Measurements from ENCODE around the gene ATP12A.

ATP12A gene

DNA sequence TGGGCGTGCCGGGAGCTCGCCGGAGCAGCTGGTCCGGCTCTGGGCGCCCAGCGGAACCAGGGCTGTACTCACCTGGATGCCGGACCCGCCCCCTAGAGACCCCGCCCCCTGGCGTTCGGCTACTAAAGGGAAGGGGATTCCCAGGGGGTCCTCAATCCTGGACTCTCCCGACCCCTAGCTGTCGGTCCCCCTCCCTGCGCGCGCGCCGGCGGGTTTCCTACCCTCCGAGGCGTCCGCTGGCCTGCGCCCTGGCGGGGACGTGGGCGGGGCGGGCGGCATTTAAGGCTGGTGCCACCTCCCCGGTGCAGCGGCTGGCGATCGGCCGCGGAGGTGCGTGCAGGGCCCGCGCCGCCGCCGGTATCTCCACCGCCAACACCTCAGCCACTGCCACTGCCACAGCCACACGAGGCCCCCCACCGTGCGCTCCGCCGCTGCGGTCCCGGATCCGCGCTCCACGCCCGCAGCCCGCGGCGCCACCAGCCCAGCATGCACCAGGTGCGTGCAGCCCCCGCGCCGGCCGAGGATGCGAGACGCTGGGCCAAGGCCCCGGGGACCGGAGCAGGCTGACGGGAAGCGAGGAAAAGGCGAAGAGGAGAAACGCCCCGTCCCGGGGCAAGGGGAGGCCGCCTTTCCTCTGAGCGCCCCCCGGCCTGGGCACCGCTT is at the start of gene ATP12A:
Gene ATP12A, plus strand, starts transcription at position 151 of the 663 bp plus-strand sequence. Its CDS starts 336 bp downstream, at position 487.
- DNase-seq: no peak

DNA sequence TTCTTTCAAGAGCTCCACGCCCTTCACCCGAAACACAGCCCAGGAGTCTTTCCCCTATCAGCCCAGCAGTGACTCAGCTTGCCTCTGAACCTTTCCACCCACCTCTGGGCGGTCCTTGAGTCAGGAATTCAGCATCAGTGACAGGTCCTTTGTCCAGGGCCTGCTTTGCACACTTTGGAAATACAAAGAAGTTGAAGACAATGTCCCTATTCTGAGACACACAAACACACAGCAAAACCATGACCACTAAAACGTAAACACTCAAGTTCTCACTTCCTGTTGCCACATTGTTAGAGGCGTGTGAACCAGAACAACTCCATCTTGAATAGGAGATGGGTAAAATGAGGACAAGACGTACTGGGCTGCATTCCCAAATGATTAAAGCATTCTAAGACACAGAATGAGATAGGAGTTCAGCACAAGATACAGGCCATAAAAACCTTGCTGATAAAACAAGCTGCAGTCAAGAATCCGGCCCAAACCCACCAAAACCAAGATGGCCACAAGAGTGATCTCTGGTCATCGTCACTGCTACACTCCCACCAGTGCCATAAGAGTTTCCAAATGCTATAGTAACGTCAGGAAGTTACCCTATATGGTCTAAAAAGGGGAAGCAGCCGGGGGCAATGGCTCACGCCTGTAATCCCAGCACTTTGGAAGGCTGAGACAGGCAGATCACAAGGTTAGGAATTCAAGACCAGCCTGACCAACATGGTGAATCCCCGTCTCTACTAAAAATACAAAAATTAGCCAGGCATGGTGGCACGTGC is 49.2 kb upstream of the ATP12A start:
- DNase-seq: no peak

DNA sequence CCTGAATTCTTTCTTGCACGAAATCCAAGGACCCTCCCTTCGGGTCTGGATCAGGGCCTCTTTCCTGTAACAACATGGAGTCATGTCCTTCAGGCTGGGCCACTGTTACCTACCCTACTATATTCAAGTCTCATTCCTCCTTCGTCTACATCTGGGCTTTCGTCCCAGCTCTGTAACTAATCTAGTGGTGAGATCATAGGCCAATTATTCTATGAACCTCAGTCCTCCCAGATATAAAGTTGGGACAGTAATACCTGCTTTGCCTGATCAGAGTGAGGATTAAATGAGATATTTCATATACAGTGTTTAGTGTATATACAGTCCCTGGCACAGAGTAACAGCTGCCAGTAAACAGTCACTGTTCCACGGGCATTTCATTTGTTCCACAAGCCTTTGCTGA is 48.3 kb upstream of the ATP12A start:
- DNase-seq: no peak

GRCh38 chr13:24632382-24633121 is 47.7 kb upstream of the ATP12A start:
- no peak for DNase-seq

GRCh38 chr13:24636776-24637175 is 43.4 kb upstream of the ATP12A start:
- no peak for DNase-seq

DNA sequence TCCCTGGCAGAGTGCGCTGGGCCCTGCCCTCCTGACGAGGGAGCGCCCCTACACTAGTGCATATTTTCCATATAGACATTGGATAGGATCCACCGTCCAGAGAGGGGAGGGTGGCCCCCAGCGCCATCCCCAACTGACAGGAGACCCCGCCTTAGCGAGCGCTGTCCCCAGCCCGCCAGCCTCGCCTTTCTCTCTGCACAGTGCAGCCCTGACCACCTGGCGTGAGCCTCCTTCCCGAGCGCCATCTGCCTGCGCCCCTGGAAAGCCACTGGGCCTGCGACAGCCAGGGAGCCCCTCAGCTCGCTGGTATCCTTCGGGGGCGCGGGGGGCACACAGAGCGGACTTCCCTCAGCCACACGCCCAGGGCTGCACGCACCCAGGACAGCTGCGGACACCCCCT is 42.1 kb upstream of the ATP12A start:
- DNase-seq: no peak

DNA sequence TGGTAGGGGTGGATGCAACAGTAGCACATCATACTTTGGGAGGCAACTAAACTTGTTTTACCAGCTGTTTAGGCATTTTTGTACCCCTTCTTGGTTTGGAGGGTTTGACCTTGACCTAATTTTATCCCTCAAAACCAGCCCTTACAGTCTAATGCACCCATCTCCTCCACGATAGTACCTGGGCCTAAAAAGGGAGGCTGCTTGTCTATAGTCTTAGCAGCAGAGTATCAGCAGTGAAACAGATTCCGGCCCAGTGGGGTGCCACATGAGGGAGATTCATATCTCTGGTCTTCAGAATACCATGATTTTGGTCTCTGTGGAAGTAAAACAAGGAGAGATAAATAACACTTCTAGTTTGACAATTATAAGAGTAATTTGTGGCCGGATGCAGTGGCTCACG is 39.5 kb upstream of the ATP12A start:
- DNase-seq: no peak

DNA sequence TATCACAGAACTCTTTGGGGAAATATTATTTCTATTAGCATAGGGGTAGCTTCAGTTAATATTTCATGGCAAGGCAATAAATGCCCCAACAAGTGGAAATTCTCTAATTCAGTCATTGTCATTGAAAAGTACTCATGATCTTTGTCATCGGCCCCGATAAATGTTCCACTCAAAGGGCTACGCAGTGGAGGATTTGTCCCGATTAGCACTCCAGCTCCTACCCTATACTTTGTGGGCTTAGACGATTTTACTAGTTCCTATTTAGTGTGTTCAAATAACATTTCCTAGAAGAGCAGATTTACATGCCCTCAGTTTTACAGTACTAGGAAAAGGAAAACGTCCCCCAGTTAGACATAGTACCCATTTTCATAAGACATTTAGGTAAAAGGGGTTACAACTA is 38.0 kb upstream of the ATP12A start:
- no peak for DNase-seq

GRCh38 chr13:24644036-24644435 is 36.2 kb upstream of the ATP12A start:
- no peak for DNase-seq

DNA sequence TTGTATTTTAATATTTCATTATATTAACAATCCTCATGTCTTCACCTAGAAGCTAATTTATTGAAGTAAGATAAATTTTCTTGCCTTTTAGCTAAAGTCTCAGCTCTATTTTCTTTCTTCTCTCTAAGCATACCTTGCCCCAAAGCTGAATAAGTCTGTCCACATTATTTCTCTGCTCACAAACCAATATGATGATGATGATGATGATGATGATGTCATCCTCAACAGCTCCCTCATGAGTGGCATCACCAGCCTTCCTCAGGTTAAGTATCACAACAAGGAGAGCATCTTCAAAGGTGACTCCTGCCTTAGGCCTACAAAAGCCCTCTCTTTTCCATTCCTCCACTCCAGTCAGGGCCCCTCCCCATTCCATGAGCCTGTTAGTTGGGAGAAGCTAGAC is 31.9 kb upstream of the ATP12A start:
- no peak for DNase-seq

GRCh38 chr13:24648983-24649687 is 31.1 kb upstream of the ATP12A start:
- no peak for DNase-seq

- no peak for DNase-seq
Observed at GRCh38 chr13:24649688-24650043, 30.5 kb upstream of the ATP12A start.

GRCh38 chr13:24650161-24650560 is 30.0 kb upstream of the ATP12A start:
- DNase-seq: no peak

GRCh38 chr13:24651718-24652345 is 28.4 kb upstream of the ATP12A start:
- no peak for DNase-seq

DNA sequence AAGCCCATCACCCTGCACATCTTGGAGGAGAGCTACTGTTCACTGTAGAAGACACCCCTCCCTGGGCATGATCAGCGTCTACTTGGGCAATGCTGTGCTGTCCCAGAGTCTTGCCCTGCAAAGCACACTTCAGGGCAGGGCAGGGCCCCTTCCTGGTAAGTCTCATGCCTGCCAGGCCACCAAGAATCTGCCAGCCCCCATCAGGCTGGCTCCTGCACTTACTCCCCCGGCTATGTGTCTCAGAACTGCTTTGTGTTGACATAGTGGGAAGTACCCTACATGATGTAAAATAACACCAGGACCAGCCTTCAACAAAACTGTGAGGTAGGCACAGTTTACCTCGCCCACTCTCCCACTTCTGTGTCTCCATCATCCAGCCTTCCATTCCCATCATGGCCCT is 27.8 kb upstream of the ATP12A start:
- no peak for DNase-seq

DNA sequence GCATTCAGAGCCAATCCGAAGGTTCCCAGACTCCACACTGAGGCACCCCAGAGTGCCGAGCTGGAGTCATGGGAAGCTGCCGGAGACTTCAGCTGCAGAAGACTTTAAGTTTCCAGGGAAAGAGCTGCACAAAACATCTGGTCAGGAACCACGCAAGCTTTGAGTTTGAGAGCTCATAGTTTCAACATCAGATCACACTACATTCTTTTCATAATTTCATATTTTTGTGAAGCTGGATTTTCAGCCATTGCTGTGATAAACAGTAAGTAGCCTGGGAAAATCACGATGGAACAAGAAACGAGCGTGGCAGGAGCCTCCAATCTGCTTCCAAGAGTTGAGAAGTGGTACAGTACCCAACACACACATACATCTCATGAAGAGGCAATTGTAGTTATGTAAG is 25.5 kb upstream of the ATP12A start:
- DNase-seq: no peak

DNA sequence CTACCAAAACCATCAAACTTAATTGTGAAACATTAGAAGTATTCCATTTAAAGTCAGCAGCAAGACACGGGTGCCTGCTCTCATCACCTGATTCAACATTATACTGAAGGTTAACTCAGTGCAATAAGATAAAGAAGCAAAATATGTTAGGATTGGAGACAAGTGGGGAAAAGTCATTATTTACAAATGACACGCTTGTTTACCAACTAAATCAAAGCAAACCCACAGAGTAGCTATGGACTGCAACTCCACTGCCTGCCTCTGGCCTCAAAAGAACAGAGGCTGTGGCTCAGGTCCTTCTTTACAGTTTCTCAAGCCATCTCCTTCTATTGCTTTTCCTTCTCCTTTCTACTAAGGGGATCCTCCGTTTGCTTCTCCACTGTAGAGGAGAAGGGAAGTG is 21.0 kb upstream of the ATP12A start:
- DNase-seq: no peak

DNA sequence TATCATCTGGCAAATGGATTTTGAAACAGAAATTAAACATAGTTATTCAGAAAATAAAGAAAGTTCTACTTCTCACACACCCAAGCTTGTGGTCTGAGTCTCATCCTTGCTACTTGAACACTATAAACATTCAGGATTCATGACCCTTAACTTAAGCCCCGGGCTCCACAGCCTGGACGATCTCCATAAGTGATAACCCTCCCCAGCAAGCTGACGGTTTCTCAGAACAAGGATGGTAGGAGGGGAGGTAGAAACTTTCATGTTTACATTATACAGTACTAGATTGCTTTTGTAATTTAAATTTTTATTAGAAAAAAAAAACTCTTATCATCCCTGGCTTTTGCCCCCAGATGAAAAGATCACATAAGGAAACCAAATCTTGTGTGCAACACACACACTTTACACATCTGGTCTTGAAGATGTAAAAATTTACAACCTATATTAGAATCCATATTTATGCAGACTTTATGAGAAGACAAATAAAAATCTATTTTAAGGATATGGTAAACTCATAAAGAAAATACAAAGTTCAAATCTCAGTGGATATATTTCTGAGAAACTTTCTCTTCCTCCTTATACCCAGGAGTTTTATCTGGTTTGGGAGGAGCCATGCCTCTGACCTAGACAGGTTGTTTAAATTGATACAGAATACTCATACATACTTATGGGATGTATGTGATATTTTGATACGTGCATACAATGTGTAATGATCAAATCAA is 20.0 kb upstream of the ATP12A start:
- no peak for DNase-seq

DNA sequence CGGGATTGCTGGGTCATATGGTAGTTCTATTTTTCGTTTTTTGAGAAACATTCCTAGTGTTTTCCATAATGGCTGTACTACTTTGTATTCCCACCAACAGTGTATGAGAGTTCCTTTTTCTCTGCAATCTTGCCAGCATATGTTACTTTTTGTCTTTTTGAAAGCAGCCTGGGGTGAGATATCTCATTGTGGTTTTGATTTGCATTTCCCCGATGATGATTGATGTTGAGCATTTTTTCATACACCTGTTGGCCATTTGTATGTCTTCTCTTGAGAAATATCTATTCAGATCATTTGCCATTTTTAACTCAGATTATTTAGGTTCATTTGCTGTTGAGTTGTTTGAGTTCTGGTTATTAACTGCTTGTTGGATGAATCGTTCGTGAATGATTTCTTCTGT is 18.5 kb upstream of the ATP12A start:
- no peak for DNase-seq

GRCh38 chr13:24662195-24663088 is 17.8 kb upstream of the ATP12A start:
- no peak for DNase-seq

DNA sequence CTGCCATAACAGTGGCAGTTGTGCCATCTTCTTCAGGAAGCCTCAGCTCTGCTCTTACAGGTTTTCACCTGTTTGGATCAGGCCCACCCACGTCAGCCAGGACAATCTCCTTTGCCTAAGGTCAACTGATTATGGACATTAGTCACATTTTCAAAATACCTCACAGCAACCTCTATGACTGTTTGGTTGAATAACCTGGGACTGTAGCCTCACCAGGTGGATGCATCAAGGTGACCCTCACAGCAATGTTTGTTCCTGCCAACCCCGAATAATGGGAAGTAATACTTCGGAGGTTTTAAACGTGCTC is 17.2 kb upstream of the ATP12A start:
- no peak for DNase-seq
